A673 (cell line): ENCODE measurements around the gene MTURN. TPM values are rescaled to one million over a fixed set of nuclear protein-coding genes. Genes with fewer than 3 reads are reported as not detected.

Source experiments
- BruUV-seq: library from RNA; stranded (reverse); fragments of 400-500 nt; replicated peaks from 2 replicates; lab custom pipeline; 2021; lab: Mats Ljungman, UMichigan
- CTCF ChIA-PET: fragments of 300-600 bp; sonication (Branson Sonifier 250); formaldehyde crosslinking; loops from one replicate; lab custom pipeline; 2022; ENCODE audit warnings: antibody characterized with exemption; lab: Charles Lee
- POLR2A ChIA-PET: fragments of 300-600 bp; sonication (Branson Sonifier 250); formaldehyde crosslinking; loops from one replicate; lab custom pipeline; 2022; ENCODE audit warnings: antibody characterized with exemption; ENCODE audit not compliant: low non-redundant PET; lab: Charles Lee
- DNase-seq: peaks from one replicate; pipeline ENCODE4 v3.0.0-alpha.2; 2015; ENCODE audit warnings: low spot score
- H3K27ac ChIP-seq: fragments of 200-600 bp; sonication (generic); 2 replicates; pipeline ENCODE4 v1.5.1; 2016; ENCODE audit warnings: mixed run types, low read depth, mild to moderate bottlenecking, mixed read lengths, antibody characterized with exemption, low read length; ENCODE audit not compliant: poor library complexity, severe bottlenecking
- H3K27me3 ChIP-seq: fragments of 200-600 bp; sonication (generic); replicated peaks from 2 replicates; pipeline ENCODE4 v1.6.1; 2017; ENCODE audit warnings: mixed run types, low read depth, mild to moderate bottlenecking, mixed read lengths, antibody characterized with exemption, low read length; ENCODE audit not compliant: insufficient read depth, poor library complexity
- H3K36me3 ChIP-seq: fragments of 200-600 bp; sonication (generic); 2 replicates; pipeline ENCODE4 v1.6.1; 2016; ENCODE audit warnings: mixed run types, mild to moderate bottlenecking, mixed read lengths, antibody characterized with exemption, low read length; ENCODE audit not compliant: insufficient read depth, poor library complexity, severe bottlenecking
- H3K4me1 ChIP-seq: fragments of 200-600 bp; sonication (generic); 2 replicates; pipeline ENCODE4 v1.6.1; 2017; ENCODE audit warnings: mixed run types, mild to moderate bottlenecking, mixed read lengths, antibody characterized with exemption, low read length; ENCODE audit not compliant: insufficient read depth, poor library complexity, severe bottlenecking
- H3K4me3 ChIP-seq: fragments of 200-600 bp; sonication (generic); 2 replicates; pipeline ENCODE4 v1.5.1; 2016; ENCODE audit warnings: low read depth, mixed run types, mild to moderate bottlenecking, mixed read lengths, low read length; ENCODE audit not compliant: poor library complexity, severe bottlenecking
- H3K9me3 ChIP-seq: fragments of 200-600 bp; sonication (generic); 2 replicates; pipeline ENCODE4 v1.6.1; 2016; ENCODE audit warnings: mixed run types, low read depth, mild to moderate bottlenecking, mixed read lengths, antibody characterized with exemption, low read length; ENCODE audit not compliant: poor library complexity, severe bottlenecking
- EZH2 ChIP-seq: fragments of 200-600 bp; sonication (generic); IDR thresholded peaks from 2 replicates; pipeline ENCODE4 v1.6.1; 2017; ENCODE audit warnings: borderline replicate concordance, low read depth, mild to moderate bottlenecking, mixed read lengths, antibody characterized with exemption, low read length; ENCODE audit not compliant: poor library complexity, severe bottlenecking
- intact Hi-C: fragments of 100-400 bp; cut with micrococcal nuclease; formaldehyde crosslinking; loops from one replicate; pipeline ENCODE4 v1.10.0; 2022; ENCODE audit not compliant: unreplicated experiment
- total RNA-seq: library from RNA; stranded (reverse); gene quantifications from 2 replicates; pipeline ENCODE4 v1.2.3, GENCODE V29; 2021
- TF ChIP-seq, protein P1 (sequence below): fragments of 300-800, 200-600 bp; sonication (generic); conservative IDR thresholded peaks from 2 replicates; pipeline ENCODE4 v1.5.1; 2017; ENCODE audit warnings: low read depth, mild to moderate bottlenecking, antibody characterized with exemption, low read length, moderate library complexity, mixed read lengths

Gene MTURN
- total RNA-seq, 1 experiment from 2014 or later, result 2.6 TPM

DNA sequence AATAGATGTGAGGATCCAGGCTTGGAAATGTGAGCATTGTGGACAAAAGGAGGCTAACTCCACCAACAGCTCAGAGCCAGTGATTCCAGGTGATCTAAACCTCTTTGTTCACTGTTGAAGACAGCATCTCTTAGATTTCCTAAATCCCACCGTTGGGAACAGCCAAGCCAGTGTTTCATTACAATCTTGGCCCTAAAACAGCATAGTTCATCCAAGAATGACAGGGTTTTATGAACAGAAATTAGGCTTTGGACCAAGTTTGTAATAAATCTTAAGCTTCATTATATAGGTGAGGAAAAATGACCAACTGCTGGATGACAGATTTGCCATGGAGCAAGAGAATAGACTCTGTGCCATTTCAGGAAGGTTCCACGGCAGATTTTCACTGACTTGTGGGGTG lies 65.8 kb downstream of the MTURN start:
- no peak overlapping the region for H3K4me3 ChIP-seq
- H3K4me1 ChIP-seq, result no peaks in the 10 kb centered on the region
- intact Hi-C loops, result no loop called here
- H3K9me3 ChIP-seq, result peaks cover 20% of the 10 kb centered on the region
- no peaks in the 10 kb centered on the region for H3K36me3 ChIP-seq
- no peak overlapping the region for H3K27ac ChIP-seq
- no peak for DNase-seq
- POLR2A ChIA-PET, result no interaction called here
- CTCF ChIA-PET, result no interaction called here
- TF ChIP-seq, protein P1, sequence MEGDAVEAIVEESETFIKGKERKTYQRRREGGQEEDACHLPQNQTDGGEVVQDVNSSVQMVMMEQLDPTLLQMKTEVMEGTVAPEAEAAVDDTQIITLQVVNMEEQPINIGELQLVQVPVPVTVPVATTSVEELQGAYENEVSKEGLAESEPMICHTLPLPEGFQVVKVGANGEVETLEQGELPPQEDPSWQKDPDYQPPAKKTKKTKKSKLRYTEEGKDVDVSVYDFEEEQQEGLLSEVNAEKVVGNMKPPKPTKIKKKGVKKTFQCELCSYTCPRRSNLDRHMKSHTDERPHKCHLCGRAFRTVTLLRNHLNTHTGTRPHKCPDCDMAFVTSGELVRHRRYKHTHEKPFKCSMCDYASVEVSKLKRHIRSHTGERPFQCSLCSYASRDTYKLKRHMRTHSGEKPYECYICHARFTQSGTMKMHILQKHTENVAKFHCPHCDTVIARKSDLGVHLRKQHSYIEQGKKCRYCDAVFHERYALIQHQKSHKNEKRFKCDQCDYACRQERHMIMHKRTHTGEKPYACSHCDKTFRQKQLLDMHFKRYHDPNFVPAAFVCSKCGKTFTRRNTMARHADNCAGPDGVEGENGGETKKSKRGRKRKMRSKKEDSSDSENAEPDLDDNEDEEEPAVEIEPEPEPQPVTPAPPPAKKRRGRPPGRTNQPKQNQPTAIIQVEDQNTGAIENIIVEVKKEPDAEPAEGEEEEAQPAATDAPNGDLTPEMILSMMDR, result no peak
- no peak for TF ChIP-seq EZH2
- BruUV-seq, result no TSS peak
- H3K27me3 ChIP-seq, result no peaks in the 10 kb centered on the region

- Histone ChIP-seq H3K4me3 (no peak overlapping the region), H3K36me3 (no peaks in the 10 kb centered on the region), H3K4me1 (no peaks in the 10 kb centered on the region), H3K27ac (no peak overlapping the region), H3K27me3 (no peaks in the 10 kb centered on the region), H3K9me3 (peaks cover 14% of the 10 kb centered on the region)
- no peak for TF ChIP-seq EZH2
- TF ChIP-seq, protein P1, result no peak
- no TSS peak for BruUV-seq
- ChIA-PET POLR2A (no interaction called here), CTCF (no interaction called here)
- intact Hi-C loops, result no loop called here
- no peak for DNase-seq
Measured at GRCh38 chr7:30201161-30201666, 66.4 kb downstream of the MTURN start.

GRCh38 chr7:30201921-30202320 lies 67.1 kb downstream of the MTURN start:
- H3K9me3 ChIP-seq, result peaks cover 7% of the 10 kb centered on the region
- no peaks in the 10 kb centered on the region for H3K4me1 ChIP-seq
- no peak overlapping the region for H3K4me3 ChIP-seq
- CTCF ChIA-PET, result no interaction called here
- H3K27me3 ChIP-seq, result no peaks in the 10 kb centered on the region
- intact Hi-C loops, result no loop called here
- no peaks in the 10 kb centered on the region for H3K36me3 ChIP-seq
- no peak overlapping the region for H3K27ac ChIP-seq
- no peak for DNase-seq
- POLR2A ChIA-PET, result no interaction called here
- BruUV-seq, result no TSS peak
- no peak for TF ChIP-seq EZH2
- TF ChIP-seq, protein P1, result no peak
